ENCODE data around the gene POC1A.

DNA sequence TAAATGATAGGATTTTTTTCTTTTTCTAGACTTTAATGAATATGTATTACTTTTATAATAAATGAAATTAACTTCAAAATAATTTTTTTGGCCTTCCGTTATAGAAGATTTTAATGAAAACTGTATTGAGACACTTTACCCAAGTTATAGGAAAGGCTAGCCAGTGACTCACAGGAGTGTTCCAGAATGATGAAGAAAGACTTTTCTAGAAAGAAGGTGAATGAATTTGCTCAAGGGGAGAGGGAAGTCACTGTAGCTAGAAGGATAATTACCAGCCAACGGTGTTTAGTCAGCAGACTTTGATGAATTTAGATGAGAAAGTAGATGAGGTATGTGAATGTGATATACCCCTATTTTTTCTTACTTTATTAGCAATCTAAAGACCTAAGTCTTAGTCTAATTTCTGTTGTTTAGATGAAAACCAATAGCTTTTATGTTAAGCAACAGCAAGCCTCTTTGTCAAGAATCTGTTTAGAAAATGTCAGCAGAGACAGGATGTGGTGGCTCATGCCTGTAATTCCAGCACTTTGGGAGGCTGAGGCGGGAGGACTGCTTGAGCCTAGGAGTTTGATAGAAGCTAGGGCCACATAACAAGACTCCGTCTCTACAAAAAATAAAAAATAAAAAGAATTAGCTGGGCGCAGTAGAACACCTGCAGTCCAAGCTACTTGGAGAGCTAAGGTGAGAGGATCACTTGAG is 46.9 kb upstream of the POC1A start:
- TF ChIP-seq POLR2A (IDR thresholded peaks at IDR 0.05) (no peak), CTCF (IDR thresholded peaks at IDR 0.05) (no peak)

All from uterus (tissue), 2 donors.